PFSK-1 (cell line): ENCODE measurements around the gene EXOC6B.

ENCODE experiments used
- FOXP2 ChIP-seq: optimal IDR thresholded peaks from 2 replicates; pipeline ENCODE3; 2011; ENCODE audit warnings: borderline replicate concordance, control low read depth, inconsistent platforms; ENCODE audit not compliant: insufficient read depth; ENCODE audit errors: extremely low read length, extremely low read depth
- POLR2AphosphoS5 ChIP-seq: IDR thresholded peaks from 2 replicates; pipeline ENCODE4 v1.6.1; 2012; ENCODE audit warnings: low read depth, mild to moderate bottlenecking, control low read depth, low read length, moderate library complexity
- SIN3A ChIP-seq: IDR thresholded peaks from 2 replicates; pipeline ENCODE4 v1.6.1; 2012; ENCODE audit warnings: mild to moderate bottlenecking, low read length, moderate library complexity, borderline replicate concordance; ENCODE audit not compliant: insufficient read depth
- TAF1 ChIP-seq: IDR thresholded peaks from 2 replicates; pipeline ENCODE4 v1.6.1; 2012; ENCODE audit warnings: low read length, control low read depth, borderline replicate concordance; ENCODE audit not compliant: insufficient read depth
- TF ChIP-seq, protein P1 (sequence below), 2 experiments: IDR thresholded peaks; 2 replicates each; pipeline versions ENCODE4 v1.6.1 to v1.8.0; 2011 to 2012; ENCODE audit warnings: low read depth in 2 of 2, low read length in 2 of 2, control low read depth in 1 of 2, inconsistent platforms in 1 of 2, mild to moderate bottlenecking in 1 of 2, moderate library complexity in 1 of 2; ENCODE audit not compliant: insufficient read depth in 1 of 2

EXOC6B gene

DNA sequence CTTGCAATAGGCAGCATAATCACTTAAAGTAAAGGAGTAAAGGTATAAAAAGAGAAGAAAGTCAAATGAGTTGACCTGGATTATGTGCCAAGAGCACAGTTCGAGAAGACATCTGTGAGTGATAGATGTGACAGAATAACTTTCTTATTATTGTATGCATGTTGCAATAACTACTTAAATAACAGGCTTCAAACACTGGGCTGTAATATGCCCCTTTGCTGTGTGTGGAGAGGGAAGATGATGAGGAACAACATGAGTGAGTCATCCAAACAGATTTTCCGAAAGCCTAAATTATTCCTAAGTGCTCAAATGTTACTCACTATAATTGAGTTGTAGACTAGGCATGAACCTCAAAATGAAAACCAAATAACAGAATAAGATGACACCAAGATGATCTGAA, 328.1 kb downstream of the EXOC6B start:
- TF ChIP-seq, protein P1, sequence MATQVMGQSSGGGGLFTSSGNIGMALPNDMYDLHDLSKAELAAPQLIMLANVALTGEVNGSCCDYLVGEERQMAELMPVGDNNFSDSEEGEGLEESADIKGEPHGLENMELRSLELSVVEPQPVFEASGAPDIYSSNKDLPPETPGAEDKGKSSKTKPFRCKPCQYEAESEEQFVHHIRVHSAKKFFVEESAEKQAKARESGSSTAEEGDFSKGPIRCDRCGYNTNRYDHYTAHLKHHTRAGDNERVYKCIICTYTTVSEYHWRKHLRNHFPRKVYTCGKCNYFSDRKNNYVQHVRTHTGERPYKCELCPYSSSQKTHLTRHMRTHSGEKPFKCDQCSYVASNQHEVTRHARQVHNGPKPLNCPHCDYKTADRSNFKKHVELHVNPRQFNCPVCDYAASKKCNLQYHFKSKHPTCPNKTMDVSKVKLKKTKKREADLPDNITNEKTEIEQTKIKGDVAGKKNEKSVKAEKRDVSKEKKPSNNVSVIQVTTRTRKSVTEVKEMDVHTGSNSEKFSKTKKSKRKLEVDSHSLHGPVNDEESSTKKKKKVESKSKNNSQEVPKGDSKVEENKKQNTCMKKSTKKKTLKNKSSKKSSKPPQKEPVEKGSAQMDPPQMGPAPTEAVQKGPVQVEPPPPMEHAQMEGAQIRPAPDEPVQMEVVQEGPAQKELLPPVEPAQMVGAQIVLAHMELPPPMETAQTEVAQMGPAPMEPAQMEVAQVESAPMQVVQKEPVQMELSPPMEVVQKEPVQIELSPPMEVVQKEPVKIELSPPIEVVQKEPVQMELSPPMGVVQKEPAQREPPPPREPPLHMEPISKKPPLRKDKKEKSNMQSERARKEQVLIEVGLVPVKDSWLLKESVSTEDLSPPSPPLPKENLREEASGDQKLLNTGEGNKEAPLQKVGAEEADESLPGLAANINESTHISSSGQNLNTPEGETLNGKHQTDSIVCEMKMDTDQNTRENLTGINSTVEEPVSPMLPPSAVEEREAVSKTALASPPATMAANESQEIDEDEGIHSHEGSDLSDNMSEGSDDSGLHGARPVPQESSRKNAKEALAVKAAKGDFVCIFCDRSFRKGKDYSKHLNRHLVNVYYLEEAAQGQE (IDR thresholded peaks at IDR 0.05; ENCODE audit: insufficient read depth in 1 of 2, low read depth in 2 of 2, low read length in 2 of 2) = no peak
- no peak for TF ChIP-seq POLR2AphosphoS5
- no peak for TF ChIP-seq TAF1
- TF ChIP-seq FOXP2 = no peak
- TF ChIP-seq SIN3A = no peak

DNA sequence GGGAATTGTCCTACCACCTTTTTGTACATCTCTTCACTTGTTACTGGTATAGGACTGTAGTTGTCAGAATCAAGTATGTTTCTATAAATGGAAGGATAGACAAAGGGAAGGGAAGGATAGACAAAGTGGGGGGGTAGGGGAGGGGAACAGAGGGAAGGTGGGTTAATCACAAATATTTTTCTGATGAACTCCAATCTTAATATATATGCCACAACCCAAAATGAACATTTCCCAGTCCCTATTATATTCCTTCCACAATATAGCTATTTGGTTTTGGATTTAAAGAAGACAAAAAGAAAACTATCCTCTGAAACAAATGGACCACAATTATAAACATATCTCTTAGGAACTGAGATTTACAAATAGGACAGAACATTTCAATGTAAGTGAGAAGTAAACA, 329.4 kb downstream of the EXOC6B start:
- no peak for TF ChIP-seq POLR2AphosphoS5
- no peak for TF ChIP-seq FOXP2
- TF ChIP-seq SIN3A = no peak
- TF ChIP-seq TAF1 = no peak

DNA sequence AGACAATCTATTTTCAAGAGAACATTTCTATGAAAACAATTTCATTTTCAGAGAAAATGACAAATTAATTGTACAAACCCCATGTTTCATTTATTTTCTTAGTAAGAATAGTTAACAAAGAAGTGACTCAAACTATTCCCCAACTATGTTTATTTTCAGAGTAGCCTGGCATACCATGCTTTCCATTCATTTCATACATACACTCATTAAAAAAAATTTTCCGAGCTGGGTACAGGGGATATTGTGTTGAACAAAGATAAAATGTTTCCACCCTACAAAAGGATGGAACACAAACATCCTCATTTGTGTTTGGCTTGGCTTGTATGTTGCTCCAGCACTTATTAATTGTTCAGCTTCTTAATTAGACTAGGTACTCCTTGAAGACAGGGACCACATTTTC, 331.4 kb downstream of the EXOC6B start:
- TF ChIP-seq, protein P1 (IDR thresholded peaks at IDR 0.05; ENCODE audit: insufficient read depth in 1 of 2, low read depth in 2 of 2, low read length in 2 of 2) = no peak
- TF ChIP-seq FOXP2 (no peak), TAF1 (no peak), SIN3A (no peak), POLR2AphosphoS5 (no peak)

DNA sequence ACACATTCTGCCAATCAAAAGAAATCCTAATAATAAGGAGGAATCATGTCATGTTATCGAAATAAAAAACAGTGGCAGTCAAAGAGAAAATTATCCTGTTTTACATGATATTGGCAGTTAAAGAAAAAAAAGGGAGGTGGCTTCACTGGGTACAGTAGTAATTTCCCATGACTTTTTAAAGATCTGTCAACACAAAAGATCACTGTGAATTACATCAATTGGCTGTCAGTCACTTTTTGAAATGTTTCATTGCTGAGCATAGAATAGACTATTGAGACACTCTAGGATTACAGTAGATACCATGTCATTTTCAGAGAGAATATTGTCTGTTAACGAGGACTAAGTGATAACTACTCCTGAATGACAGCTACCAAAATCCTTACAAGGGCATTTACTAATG, 342.5 kb downstream of the EXOC6B start:
- TF ChIP-seq FOXP2 = no peak
- TF ChIP-seq, protein P1 (IDR thresholded peaks at IDR 0.05; ENCODE audit: insufficient read depth in 1 of 2, low read depth in 2 of 2, low read length in 2 of 2) = no peak
- TF ChIP-seq SIN3A = no peak
- no peak for TF ChIP-seq TAF1
- no peak for TF ChIP-seq POLR2AphosphoS5

DNA sequence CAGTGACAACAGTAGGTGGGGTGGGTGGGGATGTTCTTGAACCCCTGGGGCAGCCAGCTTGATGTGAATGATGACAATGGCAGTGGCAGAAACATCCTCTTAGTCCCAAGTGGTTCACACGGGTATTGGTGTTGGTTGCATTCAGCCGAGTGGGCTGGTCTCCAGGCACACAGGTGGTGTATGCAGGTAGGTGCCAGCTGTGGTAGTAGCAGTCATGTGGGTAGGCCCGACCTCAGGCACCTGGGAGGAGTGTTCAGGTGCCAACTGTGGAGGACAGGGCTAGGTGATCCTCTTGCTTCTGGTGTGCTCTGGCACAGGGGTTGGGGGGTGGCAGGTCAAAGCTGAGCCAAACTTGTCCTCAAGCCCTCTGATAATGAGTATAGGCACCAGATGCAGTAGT, 350.6 kb downstream of the EXOC6B start:
- TF ChIP-seq SIN3A (no peak), FOXP2 (no peak), TAF1 (no peak), POLR2AphosphoS5 (no peak)
- TF ChIP-seq, protein P1 (IDR thresholded peaks at IDR 0.05; ENCODE audit: insufficient read depth in 1 of 2, low read depth in 2 of 2, low read length in 2 of 2) = no peak
